NOMO-1 treated with dmso at 0.1 percent for 144 hours (cell line): ENCODE data around the gene IGFBP3.

Experiments used
- DNase-seq: peaks from one replicate; lab custom pipeline; 2025; ENCODE audit not compliant: unreplicated experiment; lab: John Stamatoyannopoulos, UW

IGFBP3 gene

DNA sequence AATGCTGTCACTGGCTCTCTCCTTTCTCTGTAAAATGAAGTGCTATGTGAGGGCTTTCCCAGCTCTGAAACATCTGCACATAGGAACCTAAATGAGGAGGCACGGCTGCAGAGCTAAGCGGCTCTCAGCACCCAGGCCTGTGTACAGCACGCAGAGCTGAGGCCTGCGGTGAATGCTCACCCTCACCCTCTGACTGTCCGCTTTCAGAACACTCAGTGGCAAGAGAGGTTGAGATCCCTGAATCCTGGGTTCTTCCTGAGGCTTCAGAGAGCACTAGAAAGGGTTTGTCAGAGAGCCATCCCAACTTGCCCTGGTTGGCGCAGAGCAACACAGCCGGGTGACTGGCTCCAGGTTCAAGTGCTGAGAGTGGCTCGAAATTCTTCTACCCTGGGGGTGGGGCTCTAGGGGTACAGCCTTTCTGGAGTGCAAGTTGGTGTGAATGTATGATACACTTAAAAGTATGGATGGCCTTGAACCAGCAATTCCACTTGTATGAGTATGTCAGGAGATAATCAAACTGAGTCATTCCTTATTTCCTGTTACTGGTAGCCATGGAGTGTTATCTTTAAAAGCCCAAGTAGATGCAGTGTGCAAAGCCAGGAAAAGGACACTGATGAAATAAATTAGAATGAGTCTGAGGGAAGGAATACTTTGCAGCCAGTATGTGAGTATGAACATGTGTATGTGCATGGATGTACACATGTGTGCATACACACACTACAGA is 46.5 kb downstream of the IGFBP3 start:
- no peak for DNase-seq

DNA sequence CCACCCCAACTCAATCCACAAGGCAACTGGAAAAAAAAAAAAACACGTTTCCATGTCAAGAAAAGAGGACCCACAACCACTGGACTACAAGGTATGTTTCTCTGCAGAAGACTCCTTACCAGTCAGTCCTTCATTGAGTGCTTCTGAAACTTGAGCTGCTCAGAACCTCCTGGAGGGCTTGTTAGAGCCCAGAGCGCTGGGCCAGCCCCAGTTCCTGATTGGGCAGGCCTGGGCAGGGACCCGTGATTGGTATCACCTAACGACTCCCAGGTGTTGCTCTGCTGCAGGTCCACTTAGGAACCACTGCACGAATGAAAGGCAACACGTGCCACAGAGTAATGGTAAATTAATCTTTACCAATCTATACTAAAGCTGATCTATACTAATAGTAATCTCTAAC is 47.7 kb downstream of the IGFBP3 start:
- DNase-seq, result no peak

DNA sequence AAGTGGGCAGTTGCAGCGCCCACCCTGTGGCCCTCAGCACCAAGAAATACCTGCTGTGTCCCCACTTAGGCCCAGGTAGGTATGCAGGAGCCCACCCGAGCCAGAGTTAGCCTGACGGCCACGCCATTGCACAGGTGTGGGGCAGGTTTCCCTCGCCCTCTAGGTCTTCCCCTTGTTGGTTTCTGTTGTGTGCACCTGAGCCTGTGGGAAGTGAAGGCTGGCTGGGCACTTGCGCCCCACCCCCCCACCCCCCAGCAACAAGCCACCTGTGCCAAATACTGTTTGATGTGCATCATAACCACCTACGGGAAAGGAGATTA is 48.1 kb downstream of the IGFBP3 start, which contains the start of gene CCDC201:
Gene CCDC201, minus strand, starts transcription at position 48 of the 320 bp plus-strand sequence. CDS start 75 bp downstream, outside the sequence.
- DNase-seq, result no peak

DNA sequence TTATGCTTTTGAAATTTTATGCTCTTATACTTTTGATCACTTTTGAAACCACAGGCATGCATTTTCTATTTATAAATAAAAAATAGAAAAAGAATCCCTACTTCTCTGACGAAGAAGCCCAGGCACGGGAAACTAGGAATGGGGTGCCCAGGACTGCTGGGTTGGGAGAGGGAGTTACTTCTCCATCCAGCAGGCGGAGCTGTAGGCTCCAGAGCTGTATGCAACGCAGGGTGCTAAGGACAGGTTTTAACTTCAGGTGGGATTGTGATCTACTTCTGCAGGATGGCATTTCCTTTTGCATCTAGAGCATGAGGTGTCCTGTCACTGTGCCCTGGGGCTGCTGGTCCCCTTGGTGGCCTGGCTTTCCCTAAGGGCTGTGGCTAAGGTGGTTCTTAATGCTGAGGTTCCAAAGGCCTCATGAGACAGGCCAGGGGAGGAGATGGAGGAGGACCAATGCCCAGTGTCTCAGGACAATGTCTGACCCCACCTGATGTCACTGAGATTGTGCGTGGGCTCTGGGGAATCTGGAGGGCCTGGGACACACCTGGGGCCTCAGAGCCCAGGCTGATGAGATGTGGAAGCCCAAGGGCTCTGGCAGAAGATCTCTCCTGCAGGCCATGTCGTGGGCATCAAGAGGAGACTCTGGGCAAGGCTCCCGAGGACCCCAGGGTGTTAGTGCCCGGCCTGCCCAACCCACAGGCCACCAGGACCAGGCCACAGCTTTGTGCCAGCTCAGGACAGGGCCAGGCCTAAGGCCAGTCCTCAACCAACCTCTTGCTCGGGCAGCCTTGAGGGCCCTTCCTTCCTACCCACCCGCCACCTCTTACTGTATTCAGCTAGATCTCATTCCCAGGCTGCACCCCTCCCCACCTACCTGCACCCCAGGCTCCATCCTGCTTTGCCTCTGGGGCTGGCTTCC is 48.7 kb downstream of the IGFBP3 start:
- no peak for DNase-seq

DNA sequence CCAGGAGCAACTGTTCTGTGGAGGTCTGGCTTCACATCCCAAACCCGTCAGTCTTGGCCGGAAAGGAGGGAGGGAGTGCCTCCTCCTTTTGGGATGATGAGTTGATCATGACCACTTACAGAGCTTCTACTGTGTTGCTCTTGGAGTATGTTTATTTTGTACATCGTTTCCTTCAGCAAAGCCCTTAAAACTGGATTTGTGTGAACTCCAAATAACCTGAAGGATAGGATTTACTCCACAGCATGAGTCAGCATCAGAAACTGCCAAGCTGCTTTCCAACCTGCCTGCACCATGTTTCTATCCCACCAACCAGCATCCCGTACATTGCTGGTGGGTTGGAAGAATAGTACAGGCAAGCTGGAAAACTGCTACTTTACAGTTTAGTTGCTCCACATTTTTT is 51.6 kb downstream of the IGFBP3 start:
- no peak for DNase-seq

DNA sequence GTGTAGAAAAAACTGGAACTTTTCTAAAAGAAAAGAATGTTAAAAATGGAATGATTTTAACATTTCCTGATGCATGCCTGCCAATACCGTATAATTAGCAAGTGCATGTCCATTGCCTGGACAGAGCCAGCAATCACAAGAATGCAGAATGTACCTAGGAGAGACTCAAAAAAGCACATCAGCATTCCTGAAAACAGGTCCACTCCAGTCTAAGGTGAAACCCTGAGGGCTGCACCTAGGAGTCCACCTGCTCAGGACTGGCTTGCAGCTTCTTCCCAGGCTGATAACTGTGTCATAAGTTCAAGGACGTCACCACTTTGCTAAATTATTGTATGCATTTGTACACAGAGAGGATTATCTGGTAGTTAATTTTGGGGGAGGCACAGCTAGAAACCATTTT is 53.6 kb downstream of the IGFBP3 start:
- DNase-seq, result no peak

DNA sequence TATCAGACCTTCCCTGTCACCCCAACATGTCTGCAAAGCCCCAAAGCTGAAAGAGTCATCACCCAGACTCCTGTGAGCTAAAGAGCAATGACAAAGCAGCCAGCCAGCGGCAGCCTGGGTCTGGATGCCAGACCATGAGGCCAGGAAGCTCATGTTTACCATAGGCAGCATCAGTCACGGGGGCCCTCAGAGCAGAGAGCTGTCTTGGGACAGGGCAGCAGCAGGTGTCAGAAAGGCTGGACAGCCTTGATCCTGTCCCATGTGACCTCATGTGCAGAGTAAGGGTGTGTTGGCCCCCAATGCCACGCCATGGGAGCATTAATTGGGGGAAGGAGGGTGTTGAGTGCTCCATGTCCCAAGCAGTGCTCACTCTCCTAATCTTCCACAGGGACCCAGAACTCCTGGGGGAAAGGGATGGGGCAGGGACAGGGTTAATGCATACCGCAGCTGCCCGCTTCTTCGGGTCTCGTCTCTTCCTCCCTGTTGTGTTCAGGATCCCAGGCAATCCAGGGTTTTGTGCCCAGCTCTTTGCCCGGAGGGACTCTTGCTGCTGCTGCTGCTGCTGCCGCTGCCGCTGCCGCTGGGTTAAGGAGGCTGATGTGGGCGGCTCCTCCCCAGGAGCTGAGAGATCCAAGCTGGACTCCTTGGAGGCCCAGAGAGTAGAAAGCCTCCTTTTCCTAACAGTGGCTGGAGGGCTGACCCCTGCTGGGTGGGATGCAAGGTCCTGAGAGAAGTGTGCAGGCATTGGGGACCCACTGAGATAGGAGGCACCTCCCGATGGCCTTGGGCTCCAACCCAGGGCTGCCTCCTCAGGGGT is 55.3 kb downstream of the IGFBP3 start:
- no peak for DNase-seq

DNA sequence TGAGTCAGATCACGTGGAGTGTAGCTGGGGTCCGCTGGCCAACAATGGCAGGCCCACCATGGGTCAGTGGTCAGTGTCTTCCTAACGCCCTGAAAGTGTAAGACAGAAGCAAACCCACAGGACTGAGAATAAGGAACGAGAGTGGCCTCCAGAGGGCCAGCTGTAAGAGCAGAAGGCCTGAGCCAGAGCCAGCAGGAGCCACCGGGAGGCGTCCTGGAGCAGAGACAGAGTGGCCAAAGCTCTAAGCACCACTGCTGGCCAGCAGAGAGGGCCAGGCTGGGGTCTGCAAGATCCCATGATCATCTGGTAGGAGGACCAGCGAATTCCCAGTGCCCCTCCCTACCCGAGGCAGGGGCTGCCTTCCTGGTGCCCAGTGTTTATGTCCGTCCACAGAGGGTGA is 57.4 kb downstream of the IGFBP3 start:
- no peak for DNase-seq
